HG03103 (cell line): Measurements from ENCODE around the gene AEN.

ENCODE experiments used
- ATAC-seq: cut with Tn5 transposase; IDR thresholded peaks from one replicate; pipeline ENCODE4 v1.9.1; 2021; ENCODE audit warnings: low read depth; ENCODE audit not compliant: unreplicated experiment

Gene AEN

GRCh38 chr15:88620995-88621772, at the start of gene AEN:
Gene AEN (plus strand): TSS chr15:88621340. CDS start chr15:88626210, 4,870 bp downstream.
- peak; percentile 93 for ATAC-seq

- ATAC-seq: no peak
These were observed 49.3 kb upstream of the AEN start for GRCh38 chr15:88571852-88572259.

- ATAC-seq: no peak
These were observed 47.1 kb upstream of the AEN start for GRCh38 chr15:88574077-88574476.

- ATAC-seq: no peak
These were observed 46.5 kb upstream of the AEN start for GRCh38 chr15:88574655-88575054.

GRCh38 chr15:88579322-88579721, 41.8 kb upstream of the AEN start:
- no peak for ATAC-seq

- no peak for ATAC-seq
These were observed 40.6 kb upstream of the AEN start for GRCh38 chr15:88580532-88580931.

GRCh38 chr15:88586401-88587162, 34.6 kb upstream of the AEN start:
- no peak for ATAC-seq

GRCh38 chr15:88590759-88591158, 30.4 kb upstream of the AEN start:
- ATAC-seq: no peak

- ATAC-seq: no peak
These were observed 29.8 kb upstream of the AEN start for GRCh38 chr15:88591384-88591783.

GRCh38 chr15:88603885-88604284, 17.3 kb upstream of the AEN start:
- no peak for ATAC-seq

- no peak for ATAC-seq
These were observed 16.6 kb upstream of the AEN start for GRCh38 chr15:88604381-88605188.

GRCh38 chr15:88605189-88606069, 15.7 kb upstream of the AEN start:
- ATAC-seq: no peak

GRCh38 chr15:88606070-88606794, 14.9 kb upstream of the AEN start:
- ATAC-seq: no peak

GRCh38 chr15:88607951-88608350, 13.2 kb upstream of the AEN start:
- ATAC-seq: no peak

- no peak for ATAC-seq
These were observed 12.4 kb upstream of the AEN start for GRCh38 chr15:88608607-88609181.

GRCh38 chr15:88609344-88610090, 11.6 kb upstream of the AEN start:
- ATAC-seq: no peak

GRCh38 chr15:88610701-88611231, 10.4 kb upstream of the AEN start:
- no peak for ATAC-seq

- no peak for ATAC-seq
These were observed 8.8 kb upstream of the AEN start for GRCh38 chr15:88612186-88612796.
